ENCODE data around the gene TBX6.
A peak's percentile ranks its signal among the peaks of the same experiment; 100 is the strongest.
"Not testable (repeated sequence)": the region's sequence is repeated elsewhere in the genome, so short reads cannot be mapped to it uniquely, and the experiment has no call there.

The TBX6 gene

GRCh38 chr16:30065943-30066760 is 25.6 kb downstream of the TBX6 start:
- peak; percentile 63 to 84 (median 73) for DNase-seq

- DNase-seq: peak; percentile 99 to 100 (median 99)
Measured at GRCh38 chr16:30065102-30065942, 26.4 kb downstream of the TBX6 start, which contains the start of gene ALDOA. Gene ALDOA (plus strand): TSS chr16:30065760. CDS start chr16:30066898, 1,138 bp downstream.

GRCh38 chr16:30064729-30065101 is 27.0 kb downstream of the TBX6 start:
- no peak for DNase-seq

GRCh38 chr16:30063893-30064728 is 27.6 kb downstream of the TBX6 start:
- DNase-seq: peak; percentile 44 to 77 (median 67)

GRCh38 chr16:30063278-30063892 is 28.3 kb downstream of the TBX6 start:
- no peak for DNase-seq

- no peak for DNase-seq
Measured at GRCh38 chr16:30060836-30061554, 30.7 kb downstream of the TBX6 start.

GRCh38 chr16:30060346-30060745 is 31.4 kb downstream of the TBX6 start:
- no peak for DNase-seq

GRCh38 chr16:30054959-30055553 is 36.7 kb downstream of the TBX6 start:
- peak in 3 of 4 experiments; percentile 44 to 76 (median 58) for DNase-seq

- DNase-seq: no peak
Measured at GRCh38 chr16:30054451-30054850, 37.3 kb downstream of the TBX6 start.

GRCh38 chr16:30053376-30054015 is 38.2 kb downstream of the TBX6 start:
- DNase-seq: peak in 3 of 4 experiments; percentile 52 to 69 (median 55)

- peak; percentile 96 to 98 (median 97) for DNase-seq
Measured at GRCh38 chr16:30052671-30053372, 38.9 kb downstream of the TBX6 start.

GRCh38 chr16:30051518-30051917 is 40.2 kb downstream of the TBX6 start:
- peak in 1 of 4 experiments; percentile 18 for DNase-seq

- DNase-seq: no peak
Measured at GRCh38 chr16:30049871-30050270, 41.9 kb downstream of the TBX6 start.

GRCh38 chr16:30046588-30046987 is 45.1 kb downstream of the TBX6 start:
- DNase-seq: no peak

- no peak for DNase-seq
Measured at GRCh38 chr16:30046178-30046577, 45.5 kb downstream of the TBX6 start.

- peak; percentile 16 to 64 (median 58) for DNase-seq
Measured at GRCh38 chr16:30041841-30042240, 49.9 kb downstream of the TBX6 start.

- not testable (repeated sequence) for DNase-seq
Measured at GRCh38 chr16:30040690-30041089, 51.0 kb downstream of the TBX6 start.

- peak; percentile 27 to 69 (median 48) for DNase-seq
Measured at GRCh38 chr16:30040221-30040620, 51.5 kb downstream of the TBX6 start.
